ENCODE results near the gene HNRNPL.
A peak's percentile ranks its signal among the peaks of the same experiment; 100 is the strongest.
"Not testable (repeated sequence)": the region's sequence is repeated elsewhere in the genome, so short reads cannot be mapped to it uniquely, and the experiment has no call there.

DNA sequence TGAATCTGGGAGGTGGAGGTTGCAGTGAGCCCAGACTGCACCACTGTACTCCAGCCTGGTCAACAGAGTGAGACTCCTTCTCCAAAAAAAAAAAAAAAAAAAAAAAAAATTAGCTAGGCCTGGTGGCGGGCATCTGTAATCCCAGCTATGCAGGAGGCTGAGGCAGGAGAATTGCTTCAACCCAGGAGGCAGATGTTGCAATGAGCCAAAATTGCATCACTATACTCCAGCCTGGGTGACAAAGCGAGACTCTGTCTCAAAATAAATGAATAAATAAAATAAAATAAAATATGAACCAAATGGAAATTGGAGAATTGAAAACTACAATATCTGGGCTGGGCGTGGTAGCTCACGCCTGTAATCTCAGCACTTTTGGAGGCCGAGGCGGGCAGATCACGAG lies 20.6 kb downstream of the HNRNPL start:
- TF ChIP-seq, protein P1, sequence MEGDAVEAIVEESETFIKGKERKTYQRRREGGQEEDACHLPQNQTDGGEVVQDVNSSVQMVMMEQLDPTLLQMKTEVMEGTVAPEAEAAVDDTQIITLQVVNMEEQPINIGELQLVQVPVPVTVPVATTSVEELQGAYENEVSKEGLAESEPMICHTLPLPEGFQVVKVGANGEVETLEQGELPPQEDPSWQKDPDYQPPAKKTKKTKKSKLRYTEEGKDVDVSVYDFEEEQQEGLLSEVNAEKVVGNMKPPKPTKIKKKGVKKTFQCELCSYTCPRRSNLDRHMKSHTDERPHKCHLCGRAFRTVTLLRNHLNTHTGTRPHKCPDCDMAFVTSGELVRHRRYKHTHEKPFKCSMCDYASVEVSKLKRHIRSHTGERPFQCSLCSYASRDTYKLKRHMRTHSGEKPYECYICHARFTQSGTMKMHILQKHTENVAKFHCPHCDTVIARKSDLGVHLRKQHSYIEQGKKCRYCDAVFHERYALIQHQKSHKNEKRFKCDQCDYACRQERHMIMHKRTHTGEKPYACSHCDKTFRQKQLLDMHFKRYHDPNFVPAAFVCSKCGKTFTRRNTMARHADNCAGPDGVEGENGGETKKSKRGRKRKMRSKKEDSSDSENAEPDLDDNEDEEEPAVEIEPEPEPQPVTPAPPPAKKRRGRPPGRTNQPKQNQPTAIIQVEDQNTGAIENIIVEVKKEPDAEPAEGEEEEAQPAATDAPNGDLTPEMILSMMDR (IDR thresholded peaks at IDR 0.05), result not testable (repeated sequence)
- not testable (repeated sequence) for TF ChIP-seq TP53 (CRISPR knock-in tag; IDR thresholded peaks at IDR 0.05); TFCP2L1 (CRISPR knock-in tag; IDR thresholded peaks at IDR 0.05); MYC (IDR thresholded peaks at IDR 0.05; ENCODE audit: borderline replicate concordance, low read length); HDAC2 (IDR thresholded peaks at IDR 0.05); GATA3 (IDR thresholded peaks at IDR 0.05; ENCODE audit: borderline replicate concordance); POLR2A (IDR thresholded peaks at IDR 0.05; ENCODE audit: low read length); SREBF2 (IDR thresholded peaks at IDR 0.05)
- TF ChIP-seq, protein P2, sequence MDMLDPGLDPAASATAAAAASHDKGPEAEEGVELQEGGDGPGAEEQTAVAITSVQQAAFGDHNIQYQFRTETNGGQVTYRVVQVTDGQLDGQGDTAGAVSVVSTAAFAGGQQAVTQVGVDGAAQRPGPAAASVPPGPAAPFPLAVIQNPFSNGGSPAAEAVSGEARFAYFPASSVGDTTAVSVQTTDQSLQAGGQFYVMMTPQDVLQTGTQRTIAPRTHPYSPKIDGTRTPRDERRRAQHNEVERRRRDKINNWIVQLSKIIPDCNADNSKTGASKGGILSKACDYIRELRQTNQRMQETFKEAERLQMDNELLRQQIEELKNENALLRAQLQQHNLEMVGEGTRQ (IDR thresholded peaks at IDR 0.05), result not testable (repeated sequence)
- TF ChIP-seq, protein P3, sequence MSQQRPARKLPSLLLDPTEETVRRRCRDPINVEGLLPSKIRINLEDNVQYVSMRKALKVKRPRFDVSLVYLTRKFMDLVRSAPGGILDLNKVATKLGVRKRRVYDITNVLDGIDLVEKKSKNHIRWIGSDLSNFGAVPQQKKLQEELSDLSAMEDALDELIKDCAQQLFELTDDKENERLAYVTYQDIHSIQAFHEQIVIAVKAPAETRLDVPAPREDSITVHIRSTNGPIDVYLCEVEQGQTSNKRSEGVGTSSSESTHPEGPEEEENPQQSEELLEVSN (IDR thresholded peaks at IDR 0.05; ENCODE audit: borderline replicate concordance, low read depth), result not testable (repeated sequence)
- TF ChIP-seq CEBPB (IDR thresholded peaks at IDR 0.05), result peak; percentile 87 to 89

Data from A549 (cell line).